Activated CD8-positive, alpha-beta memory T cell treated with anti-CD3 and anti-CD28 coated beads for 1 hour (primary cell): ENCODE results near the gene CEP85L.

ENCODE experiments used
- DNase-seq, 2 donors: peaks; one replicate each; pipeline ENCODE4 v3.0.0-alpha.2; 2020; ENCODE audit warnings: low read depth in 1 of 2; ENCODE audit errors: extremely low read depth in 1 of 2

Gene CEP85L

GRCh38 chr6:118580585-118581419 is 70.6 kb downstream of the CEP85L start:
- no peak for DNase-seq

- DNase-seq = no peak
These were observed 71.6 kb downstream of the CEP85L start for GRCh38 chr6:118579786-118580185.

- DNase-seq = no peak
These were observed 72.8 kb downstream of the CEP85L start for GRCh38 chr6:118578617-118579016.

GRCh38 chr6:118577972-118578371 is 73.4 kb downstream of the CEP85L start:
- no peak for DNase-seq

- no peak for DNase-seq
These were observed 77.1 kb downstream of the CEP85L start for GRCh38 chr6:118574051-118574865.

GRCh38 chr6:118571121-118571520 is 80.3 kb downstream of the CEP85L start:
- DNase-seq = no peak

GRCh38 chr6:118569498-118569897 is 81.9 kb downstream of the CEP85L start:
- no peak for DNase-seq

GRCh38 chr6:118567974-118568373 is 83.4 kb downstream of the CEP85L start:
- DNase-seq = no peak

GRCh38 chr6:118565311-118565960 is 86.0 kb downstream of the CEP85L start:
- no peak for DNase-seq

GRCh38 chr6:118562959-118563358 is 88.4 kb downstream of the CEP85L start:
- DNase-seq = no peak

GRCh38 chr6:118562248-118562647 is 89.1 kb downstream of the CEP85L start:
- DNase-seq = no peak

GRCh38 chr6:118559659-118560058 is 91.7 kb downstream of the CEP85L start:
- DNase-seq = no peak

- DNase-seq = no peak
These were observed 92.8 kb downstream of the CEP85L start for GRCh38 chr6:118558464-118559217.

- no peak for DNase-seq
These were observed 96.7 kb downstream of the CEP85L start for GRCh38 chr6:118554698-118555097.

GRCh38 chr6:118553132-118553531 is 98.3 kb downstream of the CEP85L start:
- DNase-seq = no peak

- DNase-seq = no peak
These were observed 100.0 kb downstream of the CEP85L start for GRCh38 chr6:118551063-118552053.

- no peak for DNase-seq
These were observed 102.8 kb downstream of the CEP85L start for GRCh38 chr6:118548613-118549012.

GRCh38 chr6:118548136-118548535 is 103.3 kb downstream of the CEP85L start, which contains the start of gene PLN:
PLN (plus strand) TSS chr6:118548296; CDS start chr6:118558922, 10,626 bp downstream.
- no peak for DNase-seq

- DNase-seq = no peak
These were observed 104.5 kb downstream of the CEP85L start for GRCh38 chr6:118546880-118547218.
